Peyer's patch (tissue), 4 donors: ENCODE data around the gene SH3RF3.

Source experiments
- POLR2A ChIP-seq, 2 donors: fragments of 450-650 bp; IDR thresholded peaks; one replicate each; pipeline ENCODE4 v1.5.1; 2017; ENCODE audit warnings: antibody characterized with exemption in 2 of 2, mild to moderate bottlenecking in 2 of 2, moderate library complexity in 2 of 2
- TF ChIP-seq, protein P1 (sequence below), 6 experiments: fragments of 450-650 bp in 4 of 6; fragments of 200-600 bp in 2 of 6; sonication (generic) in 1 of 6; IDR thresholded peaks; one replicate each; pipeline ENCODE4 v1.5.1; 2017 to 2019; ENCODE audit warnings: antibody characterized with exemption in 6 of 6, mild to moderate bottlenecking in 3 of 6, moderate library complexity in 1 of 6

DNA sequence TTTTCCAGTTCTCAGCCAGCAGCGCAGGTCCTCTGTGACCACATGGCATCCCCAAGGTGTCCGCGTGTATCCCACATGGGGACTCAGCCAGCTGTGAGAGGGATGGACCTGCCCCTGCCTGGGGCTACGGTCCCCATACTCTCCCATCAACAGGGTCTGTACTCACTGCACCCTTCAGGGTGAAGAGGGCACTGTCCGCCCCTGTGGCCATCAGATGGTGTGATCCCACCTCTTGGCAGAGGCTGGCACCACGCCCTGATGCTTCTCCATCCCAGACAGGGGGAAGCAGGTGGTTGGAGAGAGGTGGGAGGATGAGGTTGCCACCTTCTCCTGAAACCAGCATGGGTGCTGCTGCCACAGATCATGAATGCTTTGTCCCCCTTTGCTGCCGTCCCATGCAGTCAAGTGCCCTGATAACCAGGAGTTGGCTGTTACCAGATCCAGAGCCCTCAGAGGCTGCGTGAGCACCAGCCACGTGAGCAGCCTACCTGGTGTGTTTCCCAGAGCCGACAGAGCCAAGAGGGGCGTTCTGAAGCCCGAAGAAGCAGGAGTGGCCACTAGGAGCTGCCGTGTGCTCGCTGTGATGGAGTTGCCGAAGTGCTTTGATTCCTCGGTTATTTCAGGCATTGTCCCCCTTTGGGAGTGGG, 93.9 kb downstream of the SH3RF3 start:
- TF ChIP-seq, protein P1, sequence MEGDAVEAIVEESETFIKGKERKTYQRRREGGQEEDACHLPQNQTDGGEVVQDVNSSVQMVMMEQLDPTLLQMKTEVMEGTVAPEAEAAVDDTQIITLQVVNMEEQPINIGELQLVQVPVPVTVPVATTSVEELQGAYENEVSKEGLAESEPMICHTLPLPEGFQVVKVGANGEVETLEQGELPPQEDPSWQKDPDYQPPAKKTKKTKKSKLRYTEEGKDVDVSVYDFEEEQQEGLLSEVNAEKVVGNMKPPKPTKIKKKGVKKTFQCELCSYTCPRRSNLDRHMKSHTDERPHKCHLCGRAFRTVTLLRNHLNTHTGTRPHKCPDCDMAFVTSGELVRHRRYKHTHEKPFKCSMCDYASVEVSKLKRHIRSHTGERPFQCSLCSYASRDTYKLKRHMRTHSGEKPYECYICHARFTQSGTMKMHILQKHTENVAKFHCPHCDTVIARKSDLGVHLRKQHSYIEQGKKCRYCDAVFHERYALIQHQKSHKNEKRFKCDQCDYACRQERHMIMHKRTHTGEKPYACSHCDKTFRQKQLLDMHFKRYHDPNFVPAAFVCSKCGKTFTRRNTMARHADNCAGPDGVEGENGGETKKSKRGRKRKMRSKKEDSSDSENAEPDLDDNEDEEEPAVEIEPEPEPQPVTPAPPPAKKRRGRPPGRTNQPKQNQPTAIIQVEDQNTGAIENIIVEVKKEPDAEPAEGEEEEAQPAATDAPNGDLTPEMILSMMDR (IDR thresholded peaks at IDR 0.05): no peak
- no peak for TF ChIP-seq POLR2A (IDR thresholded peaks at IDR 0.05)
